HPDE6-E6E7 (cell line): ENCODE measurements around the gene FGF4.

Experiments used
- DNase-seq: peaks from one replicate; pipeline ENCODE4 v3.0.0; 2011; ENCODE audit warnings: missing footprints; ENCODE audit errors: extremely low spot score

Gene FGF4

DNA sequence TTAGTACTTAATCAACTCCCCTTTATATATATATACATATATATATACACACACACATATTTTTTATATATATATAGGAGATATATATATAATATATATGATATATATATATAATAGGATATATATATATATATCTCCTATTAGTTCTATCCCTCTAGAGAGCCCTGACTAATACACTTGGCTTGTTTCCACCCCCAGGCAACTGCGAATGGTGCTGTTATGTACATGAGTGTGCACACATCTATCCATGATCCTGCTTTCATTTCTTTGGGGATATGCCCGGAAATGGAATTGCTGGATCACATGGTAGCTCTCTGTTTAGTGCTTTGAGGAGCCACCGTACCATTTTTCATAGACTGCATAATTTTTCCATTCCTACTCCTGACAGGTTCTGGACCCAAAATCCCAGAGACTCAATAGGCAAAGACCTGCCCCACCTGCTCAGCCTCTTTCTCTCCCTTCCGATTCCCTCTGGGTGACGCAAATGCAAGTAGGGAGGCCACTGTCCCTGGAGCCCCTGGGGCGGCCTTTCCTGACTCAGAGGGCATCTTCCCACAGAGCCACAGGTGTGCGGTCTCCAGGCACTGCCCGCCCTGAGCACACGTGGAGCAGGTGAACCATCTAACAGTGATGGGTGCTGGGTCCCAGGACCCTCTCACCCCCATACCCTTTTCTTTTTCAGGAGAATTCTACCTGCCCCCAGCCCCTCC lies 32.1 kb upstream of the FGF4 start:
- no peak for DNase-seq

DNA sequence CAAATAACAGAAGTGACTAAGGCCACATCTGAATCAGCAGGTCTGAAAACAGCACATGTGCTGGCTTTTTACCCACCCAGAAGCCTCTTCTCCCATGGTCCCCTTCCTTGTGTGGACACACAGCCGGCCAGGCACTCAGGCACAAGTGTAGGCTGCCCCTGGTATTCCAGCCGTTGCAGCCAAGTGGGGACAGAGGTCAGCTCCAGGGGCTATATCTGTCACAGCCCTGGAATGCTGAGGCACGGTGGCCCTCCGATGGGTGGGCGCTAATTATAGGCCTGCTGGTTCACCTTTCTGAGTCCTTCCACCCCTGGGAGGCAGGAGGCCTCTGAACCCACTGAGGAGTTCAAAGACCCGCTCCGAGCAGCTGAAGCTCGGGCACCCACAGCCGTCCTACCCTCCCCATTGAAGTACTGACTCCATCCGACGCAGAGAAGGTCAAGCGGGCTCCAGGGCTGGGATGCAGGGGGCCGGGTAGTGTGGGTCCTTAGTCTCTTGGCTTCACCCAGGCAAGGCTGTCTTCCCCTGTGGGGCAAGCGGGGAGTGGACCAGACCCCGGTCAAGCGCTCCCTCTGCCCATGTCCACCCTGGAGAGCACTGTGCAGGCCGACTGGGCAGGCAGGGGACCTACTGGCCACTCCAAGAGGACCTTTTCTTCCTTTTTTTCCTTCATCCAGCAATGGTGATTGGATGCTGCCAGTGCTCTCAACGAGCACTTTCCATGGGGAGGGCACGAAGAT lies 29.8 kb upstream of the FGF4 start:
- no peak for DNase-seq

DNA sequence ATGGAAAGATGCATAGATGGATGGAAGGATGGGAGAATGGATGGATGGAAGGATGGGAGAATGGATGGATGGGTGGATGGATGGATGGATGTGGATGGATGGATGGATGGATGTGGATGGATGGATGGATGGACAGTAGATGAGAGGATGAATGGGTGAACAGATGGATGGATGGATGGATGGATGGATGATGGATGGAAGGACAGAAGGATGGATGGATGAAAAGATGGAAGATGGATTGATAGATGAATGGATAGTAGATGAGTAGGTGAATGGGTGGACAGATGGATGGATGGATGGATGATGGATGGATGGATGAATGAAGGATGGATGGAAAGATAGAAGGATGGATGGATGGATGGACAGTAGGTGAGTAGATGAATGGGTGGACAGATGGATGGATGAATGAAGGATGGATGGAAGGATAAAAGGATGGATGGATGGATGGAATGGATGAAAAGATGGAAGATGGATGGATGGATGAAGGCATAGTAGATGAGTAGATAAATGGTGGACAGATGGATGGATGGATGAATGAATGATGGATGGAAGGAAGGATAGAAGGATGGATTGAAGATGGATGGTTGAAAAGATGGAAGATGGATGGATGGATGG lies 28.6 kb upstream of the FGF4 start:
- DNase-seq, result no peak

DNA sequence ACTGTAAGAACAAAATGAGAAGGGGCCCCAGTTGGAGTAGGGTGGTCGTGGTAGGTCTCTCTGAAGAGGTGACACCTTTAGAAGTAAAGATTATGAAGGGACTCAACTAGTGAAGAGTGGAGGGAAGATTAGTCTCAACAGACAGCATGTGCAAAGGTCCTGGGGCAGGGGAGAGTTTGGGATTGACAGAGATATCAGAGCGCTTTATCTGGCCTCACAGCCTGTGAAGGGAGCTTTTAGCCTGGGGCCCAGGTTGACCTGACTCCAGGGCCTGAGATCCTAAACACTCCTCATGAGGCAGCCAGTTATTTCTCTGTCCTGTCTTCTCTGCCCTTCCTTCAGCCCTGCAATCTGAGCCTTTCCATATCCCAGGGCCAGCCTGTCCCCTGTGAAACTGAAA lies 27.9 kb upstream of the FGF4 start:
- no peak for DNase-seq

DNA sequence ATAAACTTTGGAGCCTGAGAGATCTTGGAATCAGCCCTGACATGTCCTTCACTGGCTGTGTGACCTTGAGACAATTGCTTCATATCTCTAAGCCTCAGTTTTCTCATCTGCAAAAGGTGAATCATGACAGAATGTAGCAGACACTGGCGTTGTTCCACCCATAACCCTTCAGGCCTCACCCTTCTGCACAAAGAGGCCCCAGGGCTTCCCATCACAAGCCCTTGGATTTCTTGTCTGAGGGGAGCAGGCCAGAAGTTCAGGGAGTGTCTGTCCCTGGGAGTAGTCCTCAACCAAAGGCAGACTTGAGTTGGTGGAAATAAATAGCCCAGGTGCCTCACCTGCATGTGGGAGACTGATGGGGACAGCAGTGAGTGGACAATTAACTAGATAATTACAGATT lies 27.4 kb upstream of the FGF4 start:
- no peak for DNase-seq

GRCh38 chr11:69801513-69802335 lies 26.6 kb upstream of the FGF4 start:
- DNase-seq, result no peak

DNA sequence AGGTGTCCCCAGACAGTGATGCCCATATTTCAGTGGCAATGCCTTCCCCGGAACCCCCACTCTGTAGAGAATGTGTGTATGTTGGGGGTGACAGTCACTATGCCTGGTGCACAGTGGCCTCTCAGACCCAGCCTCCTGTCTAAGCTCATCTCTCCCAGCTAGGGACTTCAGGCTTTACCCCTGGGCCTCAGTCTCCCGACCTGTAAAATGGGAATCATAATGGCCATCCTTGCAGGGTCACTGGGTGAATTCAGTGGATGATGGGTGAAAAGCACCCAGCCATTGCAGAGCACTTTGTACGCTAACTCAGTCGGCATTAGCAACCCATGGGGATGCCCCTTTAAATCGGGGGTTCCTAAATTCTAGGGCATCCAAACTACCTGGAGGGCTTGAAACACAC lies 25.1 kb upstream of the FGF4 start:
- DNase-seq, result no peak

GRCh38 chr11:69799582-69799981 lies 24.4 kb upstream of the FGF4 start:
- no peak for DNase-seq

- DNase-seq, result no peak
Observed at GRCh38 chr11:69799097-69799496, 24.0 kb upstream of the FGF4 start.

DNA sequence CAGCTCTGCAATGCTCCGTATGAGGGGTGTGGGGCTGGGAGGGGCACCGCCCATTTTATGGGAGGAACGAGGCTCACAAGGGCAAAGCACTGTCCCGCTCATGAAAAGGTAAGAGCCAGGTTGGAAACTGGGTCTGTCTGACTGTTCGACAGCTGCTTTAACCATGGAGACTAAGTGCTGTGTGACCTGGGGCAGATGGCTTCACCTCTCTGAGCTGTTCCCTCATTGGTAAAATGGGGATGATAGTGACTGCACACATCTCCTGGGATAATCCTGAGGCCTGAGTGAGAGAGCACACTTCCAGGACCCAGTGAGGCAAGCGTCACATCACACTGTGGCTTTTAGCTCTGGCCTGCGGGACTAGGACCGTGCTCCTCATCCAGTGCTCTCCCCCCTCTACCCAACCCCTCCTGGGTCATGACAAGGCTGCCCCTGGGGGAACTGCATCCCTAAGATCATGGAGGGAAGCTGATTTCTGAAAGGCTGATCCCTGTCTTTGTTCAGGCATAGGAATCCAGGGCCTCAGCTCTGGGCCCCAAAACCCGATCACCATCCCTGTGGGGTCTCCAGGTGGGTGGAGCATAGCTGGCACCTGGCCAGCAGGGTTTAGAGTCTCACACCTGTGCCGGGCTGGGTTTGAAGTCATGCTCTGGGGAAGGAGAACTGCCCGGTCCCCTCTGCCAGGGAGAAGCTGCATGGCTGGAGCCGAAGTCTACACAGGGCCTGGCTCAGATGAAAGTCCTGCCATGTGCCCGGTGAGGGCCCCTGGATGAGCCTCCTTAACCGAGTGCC lies 22.8 kb upstream of the FGF4 start:
- DNase-seq, result no peak

- DNase-seq, result no peak
Observed at GRCh38 chr11:69797156-69797555, 22.0 kb upstream of the FGF4 start.

DNA sequence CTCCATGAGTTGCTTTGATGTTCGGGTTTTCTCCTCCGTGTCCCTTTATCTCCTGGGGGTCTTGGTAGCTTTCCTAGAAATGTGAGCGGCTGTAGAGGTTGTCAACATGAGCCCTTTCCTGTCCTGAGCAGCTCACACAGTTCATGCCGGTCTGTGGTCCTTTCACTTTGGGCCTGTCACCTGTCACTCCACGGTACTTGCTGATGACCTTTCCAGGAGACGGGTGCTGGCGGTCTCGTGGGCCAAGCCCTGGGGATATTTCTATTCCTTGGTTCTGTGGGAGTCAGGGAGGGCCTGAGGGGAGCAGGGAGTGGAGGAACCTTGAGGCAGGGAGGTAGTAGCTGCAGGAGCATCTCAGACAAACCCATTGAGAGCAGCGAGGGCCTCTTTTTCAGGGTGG lies 20.9 kb upstream of the FGF4 start:
- DNase-seq, result no peak

- no peak for DNase-seq
Observed at GRCh38 chr11:69791276-69792180, 16.4 kb upstream of the FGF4 start.

DNA sequence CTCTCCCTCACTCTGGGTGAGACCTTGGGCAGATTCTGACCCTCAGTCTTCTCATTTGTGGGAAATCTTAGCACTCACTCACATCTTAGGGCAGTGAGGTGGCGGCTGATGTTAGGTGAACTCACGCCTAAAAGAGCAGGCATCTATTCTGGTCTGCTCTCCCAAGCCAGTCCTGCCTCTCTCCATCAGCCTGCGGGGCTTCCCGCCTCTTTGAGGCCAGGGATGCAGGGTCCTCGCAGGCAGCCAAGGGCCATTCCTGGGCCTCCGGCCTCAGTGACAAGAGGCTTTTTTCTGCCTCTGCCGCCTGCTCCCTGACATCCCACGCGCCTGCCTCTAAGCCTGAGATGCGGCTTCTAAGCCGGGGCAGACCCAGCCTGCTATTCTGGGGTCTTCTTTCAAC lies 13.8 kb upstream of the FGF4 start:
- no peak for DNase-seq

- DNase-seq, result no peak
Observed at GRCh38 chr11:69787906-69788305, 12.8 kb upstream of the FGF4 start.

- DNase-seq, result no peak
Observed at GRCh38 chr11:69787457-69787856, 12.3 kb upstream of the FGF4 start.

GRCh38 chr11:69781241-69781640 lies 6.1 kb upstream of the FGF4 start:
- no peak for DNase-seq

DNA sequence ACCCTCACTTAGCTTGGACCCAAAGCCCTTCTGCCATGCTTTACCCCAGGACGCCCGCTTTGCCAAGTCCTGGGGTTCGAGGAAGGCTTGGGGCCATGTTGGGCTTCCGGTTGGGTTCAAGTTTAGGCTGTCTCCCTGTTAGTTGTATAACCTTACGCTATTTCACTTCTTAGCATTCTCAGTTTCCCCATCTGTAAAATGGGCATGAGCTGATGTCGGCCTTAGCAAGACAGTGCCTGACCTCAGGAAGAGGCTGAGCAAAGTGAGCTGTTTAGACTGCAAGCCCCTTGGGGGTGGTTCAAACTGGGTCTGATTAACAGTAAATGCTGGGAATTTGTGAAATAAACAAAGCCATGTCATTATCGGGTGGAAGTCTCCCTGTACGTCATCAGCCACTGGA lies 3.2 kb upstream of the FGF4 start:
- DNase-seq, result no peak

DNA sequence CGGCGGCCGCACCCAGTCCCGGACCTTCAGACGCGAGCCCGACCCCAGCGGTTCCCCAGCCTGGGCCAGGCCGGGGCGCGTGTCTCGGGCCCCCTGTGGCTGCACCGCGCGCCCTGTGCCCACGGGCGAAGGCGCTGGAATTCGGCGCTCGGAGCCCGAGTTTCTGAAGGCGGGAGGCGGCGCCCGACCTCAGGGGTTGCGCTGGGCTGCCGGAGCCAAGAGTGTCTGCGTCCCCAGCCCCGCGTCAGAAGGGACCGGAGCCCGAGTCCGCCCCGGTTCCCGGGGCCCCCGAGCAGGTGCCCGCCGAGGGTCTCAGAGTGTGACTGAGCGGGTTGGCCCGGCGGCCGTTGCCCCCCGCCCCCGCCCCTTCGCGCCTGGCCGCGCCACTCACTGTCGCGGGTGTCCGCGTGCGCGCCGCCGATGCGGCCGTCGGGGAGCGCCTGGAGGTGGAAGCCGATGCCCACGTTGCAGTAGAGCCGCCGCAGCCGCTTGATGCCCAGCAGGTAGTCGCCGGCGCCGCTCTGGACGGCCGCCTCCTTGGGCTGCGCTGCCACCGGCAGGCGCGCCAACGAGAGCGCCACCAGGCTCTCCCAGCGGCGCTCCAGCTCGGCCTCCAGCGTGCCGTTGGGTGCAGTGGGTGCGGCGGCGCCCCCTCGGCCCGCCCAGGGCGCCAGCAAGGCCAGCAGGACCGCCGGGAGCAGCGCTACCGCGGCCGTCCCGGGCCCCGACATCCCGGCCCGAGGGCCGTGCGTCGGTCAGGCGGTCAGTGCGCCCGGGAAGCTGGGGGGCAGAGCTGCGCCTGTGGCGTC lies 583 bp downstream of the FGF4 start:
- no peak for DNase-seq
